Liver (tissue), 9 donors: ENCODE data around the gene ATP10D. TPM values are rescaled to one million over a fixed set of nuclear protein-coding genes. Genes with fewer than 3 reads are reported as not detected.

Experiments
- DNase-seq: peaks from one replicate; pipeline ENCODE4 v3.0.0-alpha.2; 2017; ENCODE audit warnings: low spot score
- H3K27ac ChIP-seq, 2 donors: one replicate each; pipeline ENCODE4 v1.7.0; 2013; ENCODE audit warnings: inconsistent platforms in 2 of 2, low read length in 2 of 2, control low read depth in 1 of 2, low read depth in 1 of 2, mild to moderate bottlenecking in 1 of 2
- H3K27me3 ChIP-seq, 4 donors: one replicate each; pipeline versions ENCODE4 v1.6.1 to v1.7.0; 2013; ENCODE audit warnings: low read length in 3 of 4, inconsistent platforms in 1 of 4, mild to moderate bottlenecking in 1 of 4, moderate library complexity in 1 of 4; ENCODE audit not compliant: control insufficient read depth in 4 of 4, insufficient read depth in 4 of 4
- H3K36me3 ChIP-seq, 4 donors: one replicate each; pipeline versions ENCODE4 v1.6.1 to v1.7.0; 2013; ENCODE audit warnings: low read length in 3 of 4, mild to moderate bottlenecking in 3 of 4, low read depth in 1 of 4, moderate library complexity in 1 of 4; ENCODE audit not compliant: control insufficient read depth in 4 of 4, insufficient read depth in 3 of 4
- H3K4me1 ChIP-seq, 4 donors: one replicate each; pipeline versions ENCODE4 v1.6.1 to v1.7.0; 2013; ENCODE audit warnings: low read length in 3 of 4, mild to moderate bottlenecking in 3 of 4, moderate library complexity in 1 of 4; ENCODE audit not compliant: control insufficient read depth in 4 of 4, insufficient read depth in 4 of 4
- H3K4me3 ChIP-seq, 3 donors: one replicate each; pipeline versions ENCODE4 v1.6.1 to v1.7.0; 2013; ENCODE audit warnings: low read length in 3 of 3, control low read depth in 1 of 3, low read depth in 1 of 3, mild to moderate bottlenecking in 1 of 3
- H3K9ac ChIP-seq, 2 donors: one replicate each; pipeline ENCODE4 v1.7.0; 2013; ENCODE audit warnings: low read length in 2 of 2, mild to moderate bottlenecking in 2 of 2, moderate library complexity in 2 of 2, control low read depth in 1 of 2, low read depth in 1 of 2
- H3K9me3 ChIP-seq, 4 donors: one replicate each; pipeline versions ENCODE4 v1.6.1 to v1.7.0; 2013; ENCODE audit warnings: low read length in 3 of 4; ENCODE audit not compliant: control insufficient read depth in 4 of 4
- FOXA1 ChIP-seq: IDR thresholded peaks from 2 replicates; pipeline ENCODE4 v1.6.1; 2016; ENCODE audit warnings: antibody characterized with exemption
- FOXA2 ChIP-seq: IDR thresholded peaks from 2 replicates; pipeline ENCODE4 v1.6.1; 2016; ENCODE audit warnings: antibody characterized with exemption
- GABPA ChIP-seq, 2 donors: IDR thresholded peaks in 1 of 2; conservative IDR thresholded peaks in 1 of 2; 2 replicates each; pipeline ENCODE4 v1.6.1; 2016; ENCODE audit warnings: antibody characterized with exemption in 2 of 2, mild to moderate bottlenecking in 1 of 2, moderate library complexity in 1 of 2
- HNF4A ChIP-seq, 2 donors: conservative IDR thresholded peaks; 2 replicates each; pipeline ENCODE4 v1.6.1; 2016; ENCODE audit warnings: antibody characterized with exemption in 2 of 2, mild to moderate bottlenecking in 2 of 2
- HNF4G ChIP-seq: IDR thresholded peaks from 2 replicates; pipeline ENCODE4 v1.6.1; 2016; ENCODE audit warnings: antibody characterized with exemption
- NR2F2 ChIP-seq: IDR thresholded peaks from 2 replicates; pipeline ENCODE4 v1.6.1; 2016; ENCODE audit warnings: antibody characterized with exemption
- RXRA ChIP-seq, 2 donors: IDR thresholded peaks; 2 replicates each; pipeline ENCODE4 v1.6.1; 2017 to 2018; ENCODE audit warnings: antibody characterized with exemption in 2 of 2, mild to moderate bottlenecking in 1 of 2
- SP1 ChIP-seq: IDR thresholded peaks from 2 replicates; pipeline ENCODE4 v1.6.1; 2018; ENCODE audit warnings: antibody characterized with exemption, mild to moderate bottlenecking
- TAF1 ChIP-seq: conservative IDR thresholded peaks from 2 replicates; pipeline ENCODE4 v1.6.1; 2016; ENCODE audit warnings: antibody characterized with exemption, mild to moderate bottlenecking
- YY1 ChIP-seq: IDR thresholded peaks from 2 replicates; pipeline ENCODE4 v1.6.1; 2016; ENCODE audit warnings: antibody characterized with exemption, mild to moderate bottlenecking
- WGBS: extraction: QIAGEN DNeasy Blood & Tissue Kit; methylation state at CpG from one replicate; pipeline ENCODE4 v1.1.7; 2013; 5-methylcytosine and 5-hydroxymethylcytosine counted together
- polyA plus RNA-seq, 2 donors: library from polyadenylated mRNA; stranded (reverse) in 1 of 2; unstranded in 1 of 2; fragments of 200-250 nt in 1 of 2; fragments of >200 nt in 1 of 2; fragmentation: Nextera tagmentation in 1 of 2; extraction: Ambion mirVana in 1 of 2; gene quantifications; one replicate each; pipeline versions ENCODE4 v1.2.1 to v1.2.3, GENCODE V29; 2013 to 2015
- total RNA-seq, 2 donors: library from RNA; depleted of rRNA; stranded (reverse); fragments of >200 nt; gene quantifications; one replicate each; pipeline ENCODE4 v1.2.3, GENCODE V29; 2014
- TF ChIP-seq, protein P1 (sequence below): fragments of 150-350 bp; IDR thresholded peaks from 2 replicates; pipeline ENCODE4 v1.5.1; 2017; ENCODE audit warnings: improper control_type of control experiment, low read depth, low read length; ENCODE audit not compliant: missing input control
- TF ChIP-seq, protein P2 (sequence below): IDR thresholded peaks from 2 replicates; pipeline ENCODE4 v1.6.1; 2016; ENCODE audit warnings: antibody characterized with exemption, mild to moderate bottlenecking
- TF ChIP-seq, protein P3 (sequence below): IDR thresholded peaks from 2 replicates; pipeline ENCODE4 v1.6.1; 2016; ENCODE audit warnings: antibody characterized with exemption
- donor health status: healthy.
- donor health status: healthy.
- donor health status: healthy.
- donor health status: healthy.
- donor health status: healthy.

The ATP10D gene
- total and polyA plus RNA-seq, 4 donors = 4.3 to 13.6 (median 7.4) TPM

DNA sequence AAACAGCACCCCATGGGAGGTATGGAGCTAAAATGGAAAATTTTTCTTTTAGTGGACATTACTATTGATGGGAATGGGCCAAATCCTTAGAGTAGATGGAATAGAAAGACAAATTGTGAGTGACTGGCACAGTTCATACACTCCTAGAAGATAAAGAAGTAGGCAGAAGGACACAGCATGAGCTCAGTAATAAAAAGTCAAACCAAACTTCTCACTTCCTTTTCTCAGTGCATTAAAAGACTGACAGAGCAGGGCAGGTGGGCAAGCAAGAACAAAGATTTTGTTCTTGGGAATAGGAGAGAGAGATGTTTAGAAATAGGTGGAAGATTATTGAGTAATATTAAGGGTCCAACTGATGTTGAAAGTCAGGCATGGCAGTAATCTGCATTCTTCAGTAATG lies 132.5 kb downstream of the ATP10D start:
- Histone ChIP-seq H3K36me3 (no peaks in the 10 kb centered on the region), H3K27ac (no peak overlapping the region), H3K4me1 (no peaks in the 10 kb centered on the region), H3K9ac (no peak overlapping the region), H3K27me3 (no peaks in the 10 kb centered on the region), H3K4me3 (no peak overlapping the region), H3K9me3 (no peaks in the 10 kb centered on the region)
- no peak for TF ChIP-seq NR2F2
- TF ChIP-seq SP1 = no peak
- no peak for TF ChIP-seq TAF1
- TF ChIP-seq, protein P1, sequence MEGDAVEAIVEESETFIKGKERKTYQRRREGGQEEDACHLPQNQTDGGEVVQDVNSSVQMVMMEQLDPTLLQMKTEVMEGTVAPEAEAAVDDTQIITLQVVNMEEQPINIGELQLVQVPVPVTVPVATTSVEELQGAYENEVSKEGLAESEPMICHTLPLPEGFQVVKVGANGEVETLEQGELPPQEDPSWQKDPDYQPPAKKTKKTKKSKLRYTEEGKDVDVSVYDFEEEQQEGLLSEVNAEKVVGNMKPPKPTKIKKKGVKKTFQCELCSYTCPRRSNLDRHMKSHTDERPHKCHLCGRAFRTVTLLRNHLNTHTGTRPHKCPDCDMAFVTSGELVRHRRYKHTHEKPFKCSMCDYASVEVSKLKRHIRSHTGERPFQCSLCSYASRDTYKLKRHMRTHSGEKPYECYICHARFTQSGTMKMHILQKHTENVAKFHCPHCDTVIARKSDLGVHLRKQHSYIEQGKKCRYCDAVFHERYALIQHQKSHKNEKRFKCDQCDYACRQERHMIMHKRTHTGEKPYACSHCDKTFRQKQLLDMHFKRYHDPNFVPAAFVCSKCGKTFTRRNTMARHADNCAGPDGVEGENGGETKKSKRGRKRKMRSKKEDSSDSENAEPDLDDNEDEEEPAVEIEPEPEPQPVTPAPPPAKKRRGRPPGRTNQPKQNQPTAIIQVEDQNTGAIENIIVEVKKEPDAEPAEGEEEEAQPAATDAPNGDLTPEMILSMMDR = no peak
- TF ChIP-seq HNF4G = no peak
- TF ChIP-seq FOXA2 = no peak
- TF ChIP-seq YY1 = no peak
- DNase-seq = no peak

DNA sequence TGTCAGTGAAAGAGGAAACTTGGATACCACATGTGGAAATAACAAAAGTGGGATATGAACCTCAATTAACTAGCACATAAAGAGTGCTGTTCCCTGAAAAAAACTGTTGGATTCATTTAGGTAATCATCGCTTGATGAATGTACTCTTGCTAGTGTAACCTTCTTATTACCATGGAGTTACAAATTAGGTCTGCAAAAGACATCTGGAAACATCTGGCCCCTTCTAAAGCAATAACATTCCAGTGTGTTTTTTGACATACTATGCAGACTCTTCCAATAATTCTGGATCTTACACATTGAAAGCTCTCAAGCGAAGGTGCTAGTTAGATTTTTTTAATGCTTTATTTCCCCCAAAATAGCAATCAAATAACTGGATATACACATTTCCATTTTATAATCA lies 134.6 kb downstream of the ATP10D start:
- H3K9ac ChIP-seq = no peak overlapping the region
- 93% methylated on average over 2 of the region's 2 CpGs for WGBS
- H3K4me3 ChIP-seq = no peak overlapping the region
- no peaks in the 10 kb centered on the region for H3K4me1 ChIP-seq
- TF ChIP-seq YY1 = no peak
- no peak for TF ChIP-seq NR2F2
- no peak for TF ChIP-seq RXRA (IDR thresholded peaks at IDR 0.05)
- TF ChIP-seq, protein P2, sequence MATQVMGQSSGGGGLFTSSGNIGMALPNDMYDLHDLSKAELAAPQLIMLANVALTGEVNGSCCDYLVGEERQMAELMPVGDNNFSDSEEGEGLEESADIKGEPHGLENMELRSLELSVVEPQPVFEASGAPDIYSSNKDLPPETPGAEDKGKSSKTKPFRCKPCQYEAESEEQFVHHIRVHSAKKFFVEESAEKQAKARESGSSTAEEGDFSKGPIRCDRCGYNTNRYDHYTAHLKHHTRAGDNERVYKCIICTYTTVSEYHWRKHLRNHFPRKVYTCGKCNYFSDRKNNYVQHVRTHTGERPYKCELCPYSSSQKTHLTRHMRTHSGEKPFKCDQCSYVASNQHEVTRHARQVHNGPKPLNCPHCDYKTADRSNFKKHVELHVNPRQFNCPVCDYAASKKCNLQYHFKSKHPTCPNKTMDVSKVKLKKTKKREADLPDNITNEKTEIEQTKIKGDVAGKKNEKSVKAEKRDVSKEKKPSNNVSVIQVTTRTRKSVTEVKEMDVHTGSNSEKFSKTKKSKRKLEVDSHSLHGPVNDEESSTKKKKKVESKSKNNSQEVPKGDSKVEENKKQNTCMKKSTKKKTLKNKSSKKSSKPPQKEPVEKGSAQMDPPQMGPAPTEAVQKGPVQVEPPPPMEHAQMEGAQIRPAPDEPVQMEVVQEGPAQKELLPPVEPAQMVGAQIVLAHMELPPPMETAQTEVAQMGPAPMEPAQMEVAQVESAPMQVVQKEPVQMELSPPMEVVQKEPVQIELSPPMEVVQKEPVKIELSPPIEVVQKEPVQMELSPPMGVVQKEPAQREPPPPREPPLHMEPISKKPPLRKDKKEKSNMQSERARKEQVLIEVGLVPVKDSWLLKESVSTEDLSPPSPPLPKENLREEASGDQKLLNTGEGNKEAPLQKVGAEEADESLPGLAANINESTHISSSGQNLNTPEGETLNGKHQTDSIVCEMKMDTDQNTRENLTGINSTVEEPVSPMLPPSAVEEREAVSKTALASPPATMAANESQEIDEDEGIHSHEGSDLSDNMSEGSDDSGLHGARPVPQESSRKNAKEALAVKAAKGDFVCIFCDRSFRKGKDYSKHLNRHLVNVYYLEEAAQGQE = no peak
- TF ChIP-seq, protein P3, sequence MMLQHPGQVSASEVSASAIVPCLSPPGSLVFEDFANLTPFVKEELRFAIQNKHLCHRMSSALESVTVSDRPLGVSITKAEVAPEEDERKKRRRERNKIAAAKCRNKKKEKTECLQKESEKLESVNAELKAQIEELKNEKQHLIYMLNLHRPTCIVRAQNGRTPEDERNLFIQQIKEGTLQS = no peak
- TF ChIP-seq, protein P1 = no peak
- no peaks in the 10 kb centered on the region for H3K36me3 ChIP-seq
- DNase-seq = no peak
- no peak overlapping the region for H3K27ac ChIP-seq
- H3K27me3 ChIP-seq = no peaks in the 10 kb centered on the region
- H3K9me3 ChIP-seq = no peaks in the 10 kb centered on the region

DNA sequence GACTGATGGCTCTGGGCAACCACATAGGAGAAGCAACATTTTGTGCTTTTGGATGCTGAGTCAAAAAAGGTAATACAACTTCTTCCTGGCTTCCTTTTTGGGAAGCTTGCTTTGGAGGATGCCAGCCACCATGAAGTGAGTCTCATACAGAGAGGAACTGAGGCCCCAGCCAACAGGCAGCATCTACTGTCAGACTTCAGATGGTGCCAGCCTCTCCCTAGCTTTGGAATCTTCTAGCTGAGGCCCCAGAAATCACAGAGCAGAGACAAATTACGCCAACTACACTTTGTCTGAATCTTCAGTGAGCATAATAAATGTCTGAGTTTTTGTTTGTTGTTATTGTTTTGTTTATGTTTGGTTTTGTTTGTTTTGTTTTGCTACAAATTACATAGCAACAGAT lies 136.1 kb downstream of the ATP10D start:
- no peak overlapping the region for H3K9ac ChIP-seq
- no peak for DNase-seq
- H3K9me3 ChIP-seq = no peaks in the 10 kb centered on the region
- no peaks in the 10 kb centered on the region for H3K27me3 ChIP-seq
- no peaks in the 10 kb centered on the region for H3K4me1 ChIP-seq
- H3K36me3 ChIP-seq = no peaks in the 10 kb centered on the region
- no peak overlapping the region for H3K4me3 ChIP-seq
- TF ChIP-seq GABPA (IDR thresholded peaks at IDR 0.05 in 1 of 2, conservative IDR thresholded peaks at IDR 0.05 in 1 of 2) (no peak), TAF1 (no peak), FOXA2 (no peak), FOXA1 (no peak), YY1 (no peak), NR2F2 (no peak), RXRA (IDR thresholded peaks at IDR 0.05) (no peak), HNF4G (no peak), HNF4A (conservative IDR thresholded peaks at IDR 0.05) (no peak)
- TF ChIP-seq, protein P3 = no peak
- 97% methylated on average over 1 of the region's 1 CpG for WGBS
- H3K27ac ChIP-seq = no peak overlapping the region
